GM12878 (cell line): ENCODE measurements around the gene MTF2. TPM values are rescaled to one million over a fixed set of nuclear protein-coding genes. Genes with fewer than 3 reads are reported as not detected.

Experiments used
- ATAC-seq: fragments of 200-7000 bp; cut with Tn5 transposase; 3 replicates; pipeline ENCODE4 v1.9.1; 2020; ENCODE audit warnings: mild to moderate bottlenecking, moderate library complexity
- BruUV-seq: library from RNA; stranded (reverse); fragments of 400-500 nt; replicated peaks from 2 replicates; lab custom pipeline; 2021; lab: Mats Ljungman, UMichigan
- CTCF ChIA-PET: fragments of 300-600 bp; sonication (Branson Sonifier 250); formaldehyde crosslinking; extraction: SDS; loops from one replicate; lab custom pipeline; 2021; ENCODE audit warnings: inconsistent platforms; lab: Yijun Ruan, JAX
- POLR2A ChIA-PET: fragments of 350-600 bp; formaldehyde crosslinking; extraction: SDS; loops from one replicate; lab custom pipeline; 2021; ENCODE audit warnings: inconsistent platforms; lab: Charles Lee
- RAD21 ChIA-PET: fragments of 300-600 bp; sonication (Branson Sonifier 250); formaldehyde crosslinking; loops from one replicate; lab custom pipeline; 2023; ENCODE audit warnings: antibody characterized with exemption; ENCODE audit not compliant: unreplicated experiment; lab: Charles Lee
- SMC1A ChIA-PET: fragments of 300-600 bp; sonication (Branson Sonifier 250); formaldehyde crosslinking; loops from one replicate; lab custom pipeline; 2023; ENCODE audit not compliant: unreplicated experiment, uncharacterized antibody; lab: Charles Lee
- DNase-seq: peaks from one replicate; pipeline ENCODE4 v3.0.0-alpha.2; 2011; ENCODE audit warnings: low read depth, low spot score
- FAIRE-seq: peaks from 3 replicates; lab custom pipeline; 2011; peaks lifted over from hg19 to GRCh38; lab: Jason Lieb, UNC
- H2AFZ ChIP-seq: 2 replicates; pipeline ENCODE4 v1.6.0; 2011; ENCODE audit warnings: low read depth, low read length, control low read depth; ENCODE audit not compliant: control insufficient read depth
- H3K27ac ChIP-seq: 2 replicates; pipeline ENCODE4 v1.5.1; 2011; ENCODE audit warnings: control low read depth; ENCODE audit not compliant: control insufficient read depth, insufficient read depth
- H3K27me3 ChIP-seq, 2 experiments: replicated peaks in 1 of 2; 2 replicates each; pipeline versions ENCODE4 v1.6.0 to v1.6.1; 2011; ENCODE audit warnings: low read length in 1 of 2; ENCODE audit not compliant: control insufficient read depth in 2 of 2, insufficient read depth in 2 of 2
- H3K36me3 ChIP-seq, 2 experiments: 2 replicates each; pipeline ENCODE4 v1.5.1; 2011; ENCODE audit warnings: low read length in 1 of 2; ENCODE audit not compliant: control insufficient read depth in 2 of 2, insufficient read depth in 2 of 2
- H3K4me1 ChIP-seq: 2 replicates; pipeline ENCODE4 v1.6.1; 2011; ENCODE audit warnings: mild to moderate bottlenecking, low read length, moderate library complexity, mixed read lengths; ENCODE audit not compliant: control insufficient read depth, insufficient read depth
- H3K4me2 ChIP-seq: 2 replicates; pipeline ENCODE4 v1.6.0; 2011; ENCODE audit warnings: control low read depth; ENCODE audit not compliant: control insufficient read depth, insufficient read depth
- H3K4me3 ChIP-seq: fragments of 200-600 bp; sonication (generic); 2 replicates; pipeline ENCODE4 v1.5.1; 2016
- H3K79me2 ChIP-seq: 2 replicates; pipeline ENCODE4 v1.6.0; 2011; ENCODE audit warnings: low read length; ENCODE audit not compliant: control insufficient read depth, insufficient read depth
- H3K9ac ChIP-seq: 2 replicates; pipeline ENCODE4 v1.8.0; 2011; ENCODE audit warnings: low read length, control low read depth, mixed read lengths; ENCODE audit not compliant: control insufficient read depth, insufficient read depth
- H3K9me3 ChIP-seq: replicated peaks from 3 replicates; pipeline ENCODE4 v1.5.1; 2011; ENCODE audit warnings: mild to moderate bottlenecking, low read length; ENCODE audit not compliant: control insufficient read depth, insufficient read depth
- H4K20me1 ChIP-seq: 2 replicates; pipeline ENCODE4 v1.6.0; 2011; ENCODE audit not compliant: control insufficient read depth, insufficient read depth
- CREM ChIP-seq: IDR thresholded peaks from 2 replicates; pipeline ENCODE4 v1.6.1; 2014; ENCODE audit warnings: antibody characterized with exemption, low read depth
- MTA2 ChIP-seq: fragments of 450-650 bp; IDR thresholded peaks from 2 replicates; pipeline ENCODE4 v1.6.1; 2016; ENCODE audit warnings: low read depth, mild to moderate bottlenecking, moderate library complexity
- NR2C1 ChIP-seq: fragments of 450-650 bp; IDR thresholded peaks from 2 replicates; pipeline ENCODE4 v1.6.1; 2017; ENCODE audit warnings: antibody characterized with exemption, mild to moderate bottlenecking, moderate library complexity
- POLR2AphosphoS2 ChIP-seq: IDR thresholded peaks from 2 replicates; pipeline ENCODE4 v1.6.1; 2011; ENCODE audit warnings: low read depth, mild to moderate bottlenecking, low read length, improper control_type of control experiment, moderate library complexity
- RELA ChIP-seq: fragments of 450-650 bp; IDR thresholded peaks from 2 replicates; pipeline ENCODE4 v1.8.0; 2014; ENCODE audit warnings: borderline replicate concordance; ENCODE audit not compliant: partially characterized antibody
- SUZ12 ChIP-seq: fragments of 200-600 bp; sonication (generic); IDR thresholded peaks from one replicate; pipeline ENCODE4 v1.6.1; 2018; ENCODE audit warnings: antibody characterized with exemption, mild to moderate bottlenecking; ENCODE audit not compliant: unreplicated experiment
- WGBS: methylation state at CpG from one replicate; pipeline ENCODE4 v1.1.6; 2016; ENCODE audit warnings: low lambda C conversion rate; ENCODE audit not compliant: insufficient replicate concordance, insufficient coverage; ENCODE audit errors: missing lambda C conversion rate; 5-methylcytosine and 5-hydroxymethylcytosine counted together
- in situ Hi-C: fragments of 300-500 bp; cut with MboI; formaldehyde crosslinking; loops from 9 replicates; pipeline ENCODE4 v1.14.3; 2018; ENCODE audit warnings: mixed read lengths
- intact Hi-C: fragments of 100-400 bp; cut with micrococcal nuclease; formaldehyde crosslinking; loops from one replicate; pipeline ENCODE4 v1.14.2; 2022; ENCODE audit not compliant: unreplicated experiment
- polyA plus RNA-seq, 11 experiments: library from polyadenylated mRNA; depleted of rRNA in 4 of 11; unstranded in 6 of 11; stranded (reverse) in 5 of 11; fragments of >200 nt; fragmentation: Nextera tagmentation in 4 of 11; fragmentation: Illumina TruSeq in 1 of 11; extraction: Ambion mirVana in 4 of 11; extraction: Trizol in 1 of 11; gene quantifications; 1 replicate in 1 of 11; 2 replicates in 10 of 11; pipeline versions ENCODE4 v1.2.1 to v1.2.3, GENCODE V29; 2011 to 2016; ENCODE audit warnings: inconsistent platforms in 2 of 11, missing spikeins in 2 of 11, low read depth in 1 of 11
- total RNA-seq, 4 experiments: library from RNA; depleted of rRNA in 3 of 4; stranded (reverse); fragments of >200 nt in 3 of 4; fragmentation: Illumina TruSeq in 1 of 4; extraction: Trizol in 1 of 4; gene quantifications; 2 replicates each; pipeline versions ENCODE4 v1.2.1 to v1.2.3, GENCODE V29; 2013 to 2021
- TF ChIP-seq, protein P1 (sequence below): fragments of 450-650 bp; IDR thresholded peaks from 2 replicates; pipeline ENCODE4 v1.6.1; 2017; ENCODE audit warnings: mild to moderate bottlenecking, low read depth, inconsistent platforms; ENCODE audit not compliant: poor library complexity, severe bottlenecking
- TF ChIP-seq, protein P2 (sequence below): IDR thresholded peaks from 2 replicates; pipeline ENCODE4 v1.6.1; 2012; ENCODE audit warnings: low read depth, low read length, improper control_type of control experiment
- TF ChIP-seq, protein P3 (sequence below): fragments of 150-350 bp; IDR thresholded peaks from 2 replicates; pipeline ENCODE4 v1.6.1; 2016; ENCODE audit warnings: low read depth, low read length

MTF2 gene
- total and polyA plus RNA-seq, 10 of the 15 experiments (the other 5 are each of a cell fraction or from before 2014, with no cell fraction given): 22.6 to 74.9 (median 42.8) TPM

DNA sequence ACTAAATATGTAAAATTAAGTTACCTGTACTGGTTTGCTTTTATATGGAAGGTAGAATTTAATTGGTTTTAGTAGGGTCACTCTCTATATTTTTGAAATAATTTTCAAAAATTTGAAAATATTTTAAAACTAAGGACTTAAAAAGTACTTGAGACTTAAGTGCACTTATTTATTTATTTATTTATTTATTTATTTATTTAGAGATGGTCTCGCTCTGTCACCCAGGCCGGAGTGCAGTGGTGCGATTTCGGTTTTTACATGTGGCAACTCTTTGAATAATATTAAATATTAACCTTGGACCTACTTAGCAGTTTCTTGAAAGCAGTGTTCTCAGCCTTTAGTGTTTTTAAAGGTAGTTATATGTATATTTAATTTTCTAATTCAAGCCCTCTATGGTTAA, 64.7 kb downstream of the MTF2 start:
- ChIA-PET RAD21 (interaction anchor here (1.5 kb wide), 1 partner anchor 12 kb away, joined by 3 read pairs; no protein-coding TSS in a partner anchor), POLR2A (interaction anchor here (0.6 kb wide), 2 partner anchors 31 to 781 kb away, joined by 3 to 4 read pairs; no protein-coding TSS in a partner anchor)
- TF ChIP-seq, protein P1, sequence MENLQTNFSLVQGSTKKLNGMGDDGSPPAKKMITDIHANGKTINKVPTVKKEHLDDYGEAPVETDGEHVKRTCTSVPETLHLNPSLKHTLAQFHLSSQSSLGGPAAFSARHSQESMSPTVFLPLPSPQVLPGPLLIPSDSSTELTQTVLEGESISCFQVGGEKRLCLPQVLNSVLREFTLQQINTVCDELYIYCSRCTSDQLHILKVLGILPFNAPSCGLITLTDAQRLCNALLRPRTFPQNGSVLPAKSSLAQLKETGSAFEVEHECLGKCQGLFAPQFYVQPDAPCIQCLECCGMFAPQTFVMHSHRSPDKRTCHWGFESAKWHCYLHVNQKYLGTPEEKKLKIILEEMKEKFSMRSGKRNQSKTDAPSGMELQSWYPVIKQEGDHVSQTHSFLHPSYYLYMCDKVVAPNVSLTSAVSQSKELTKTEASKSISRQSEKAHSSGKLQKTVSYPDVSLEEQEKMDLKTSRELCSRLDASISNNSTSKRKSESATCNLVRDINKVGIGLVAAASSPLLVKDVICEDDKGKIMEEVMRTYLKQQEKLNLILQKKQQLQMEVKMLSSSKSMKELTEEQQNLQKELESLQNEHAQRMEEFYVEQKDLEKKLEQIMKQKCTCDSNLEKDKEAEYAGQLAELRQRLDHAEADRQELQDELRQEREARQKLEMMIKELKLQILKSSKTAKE: no peak
- TF ChIP-seq, protein P2, sequence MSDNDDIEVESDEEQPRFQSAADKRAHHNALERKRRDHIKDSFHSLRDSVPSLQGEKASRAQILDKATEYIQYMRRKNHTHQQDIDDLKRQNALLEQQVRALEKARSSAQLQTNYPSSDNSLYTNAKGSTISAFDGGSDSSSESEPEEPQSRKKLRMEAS: no peak
- TF ChIP-seq SUZ12: no peak
- no peak for TF ChIP-seq CREM
- TF ChIP-seq MTA2: no peak
- TF ChIP-seq RELA: no peak
- no peak for TF ChIP-seq POLR2AphosphoS2
- TF ChIP-seq, protein P3, sequence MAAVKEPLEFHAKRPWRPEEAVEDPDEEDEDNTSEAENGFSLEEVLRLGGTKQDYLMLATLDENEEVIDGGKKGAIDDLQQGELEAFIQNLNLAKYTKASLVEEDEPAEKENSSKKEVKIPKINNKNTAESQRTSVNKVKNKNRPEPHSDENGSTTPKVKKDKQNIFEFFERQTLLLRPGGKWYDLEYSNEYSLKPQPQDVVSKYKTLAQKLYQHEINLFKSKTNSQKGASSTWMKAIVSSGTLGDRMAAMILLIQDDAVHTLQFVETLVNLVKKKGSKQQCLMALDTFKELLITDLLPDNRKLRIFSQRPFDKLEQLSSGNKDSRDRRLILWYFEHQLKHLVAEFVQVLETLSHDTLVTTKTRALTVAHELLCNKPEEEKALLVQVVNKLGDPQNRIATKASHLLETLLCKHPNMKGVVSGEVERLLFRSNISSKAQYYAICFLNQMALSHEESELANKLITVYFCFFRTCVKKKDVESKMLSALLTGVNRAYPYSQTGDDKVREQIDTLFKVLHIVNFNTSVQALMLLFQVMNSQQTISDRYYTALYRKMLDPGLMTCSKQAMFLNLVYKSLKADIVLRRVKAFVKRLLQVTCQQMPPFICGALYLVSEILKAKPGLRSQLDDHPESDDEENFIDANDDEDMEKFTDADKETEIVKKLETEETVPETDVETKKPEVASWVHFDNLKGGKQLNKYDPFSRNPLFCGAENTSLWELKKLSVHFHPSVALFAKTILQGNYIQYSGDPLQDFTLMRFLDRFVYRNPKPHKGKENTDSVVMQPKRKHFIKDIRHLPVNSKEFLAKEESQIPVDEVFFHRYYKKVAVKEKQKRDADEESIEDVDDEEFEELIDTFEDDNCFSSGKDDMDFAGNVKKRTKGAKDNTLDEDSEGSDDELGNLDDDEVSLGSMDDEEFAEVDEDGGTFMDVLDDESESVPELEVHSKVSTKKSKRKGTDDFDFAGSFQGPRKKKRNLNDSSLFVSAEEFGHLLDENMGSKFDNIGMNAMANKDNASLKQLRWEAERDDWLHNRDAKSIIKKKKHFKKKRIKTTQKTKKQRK: no peak
- no peak for TF ChIP-seq NR2C1
- TF ChIP-seq, all 136 proteins: peak for 0
- no peak for FAIRE-seq
- Histone ChIP-seq H3K27ac (no peak overlapping the region), H3K27me3 (no peaks in the 10 kb centered on the region), H4K20me1 (no peaks in the 10 kb centered on the region), H3K9ac (no peak overlapping the region), H3K9me3 (no peaks in the 10 kb centered on the region), H3K79me2 (no peaks in the 10 kb centered on the region), H3K4me1 (no peaks in the 10 kb centered on the region), H3K4me2 (no peak overlapping the region), H3K36me3 (peaks cover 0 to 7% of the 10 kb centered on the region in 2 experiments; a peak in 3 of 4 replicates), H3K4me3 (no peak overlapping the region), H2AFZ (no peak overlapping the region)
- no TSS peak for BruUV-seq
- DNase-seq: no peak
- ChIA-PET CTCF (interaction anchor here (0.6 to 1.0 kb wide), 2 partner anchors 10 to 233 kb away, joined by 3 to 4 read pairs; no protein-coding TSS in a partner anchor), SMC1A (no interaction called here)
- WGBS: 100% methylated on average over 4 of the region's 4 CpGs
- in situ Hi-C loops: no loop called here
- intact Hi-C loops: no loop called here
- ATAC-seq: no peak
